A204.1 (cell line): ENCODE data around the gene CDCP1.

Experiments
- FAIRE-seq: peaks from 2 replicates; lab custom pipeline; 2012; peaks lifted over from hg19 to GRCh38; lab: Jason Lieb, UNC

The CDCP1 gene

DNA sequence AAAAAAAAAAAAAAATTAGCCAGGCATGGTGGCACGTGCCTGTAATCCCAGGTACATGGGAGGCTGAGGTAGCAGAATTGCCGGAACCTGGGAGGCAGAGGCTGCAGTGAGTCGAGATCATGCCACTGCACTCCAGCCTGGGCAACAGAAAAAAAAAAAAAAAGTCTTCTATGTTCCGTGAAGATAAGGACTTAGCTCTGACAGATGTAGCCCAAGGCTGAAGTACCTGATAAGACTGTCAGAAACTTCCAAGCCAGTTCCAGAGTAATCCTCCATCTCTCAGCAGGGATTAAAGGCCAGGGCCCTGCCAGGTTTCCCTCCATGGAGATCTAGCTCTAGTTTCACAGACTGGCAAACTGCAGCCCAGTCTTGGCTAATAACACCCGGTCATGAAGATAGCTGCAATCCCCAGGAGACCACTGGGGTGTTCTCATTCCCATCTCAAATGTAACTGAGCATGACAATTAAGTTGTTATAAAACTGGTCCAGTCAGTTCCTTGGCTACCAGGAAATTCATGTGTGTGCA, 8.5 kb downstream of the CDCP1 start:
- FAIRE-seq = no peak

DNA sequence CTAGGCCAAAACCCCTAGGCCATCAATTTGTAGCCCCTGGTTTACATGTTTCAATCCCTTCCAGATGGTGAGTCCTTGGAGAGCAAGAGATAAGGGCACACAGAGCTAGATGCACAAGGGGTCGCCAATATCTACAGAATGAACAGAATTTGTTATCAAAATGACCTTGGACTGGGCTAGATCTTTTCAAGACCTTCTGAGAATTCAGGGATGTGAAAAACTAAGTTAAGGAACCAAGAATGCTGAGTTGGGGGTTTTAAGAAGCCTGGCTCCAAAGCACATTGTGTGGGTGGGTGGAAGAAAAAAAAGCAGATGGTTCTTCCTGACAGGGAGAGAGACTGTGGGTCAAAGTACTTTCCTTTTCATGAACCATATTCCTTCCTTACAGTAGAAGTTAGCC, 10.2 kb downstream of the CDCP1 start:
- no peak for FAIRE-seq

GRCh38 chr3:45134758-45135521, 11.2 kb downstream of the CDCP1 start:
- no peak for FAIRE-seq

DNA sequence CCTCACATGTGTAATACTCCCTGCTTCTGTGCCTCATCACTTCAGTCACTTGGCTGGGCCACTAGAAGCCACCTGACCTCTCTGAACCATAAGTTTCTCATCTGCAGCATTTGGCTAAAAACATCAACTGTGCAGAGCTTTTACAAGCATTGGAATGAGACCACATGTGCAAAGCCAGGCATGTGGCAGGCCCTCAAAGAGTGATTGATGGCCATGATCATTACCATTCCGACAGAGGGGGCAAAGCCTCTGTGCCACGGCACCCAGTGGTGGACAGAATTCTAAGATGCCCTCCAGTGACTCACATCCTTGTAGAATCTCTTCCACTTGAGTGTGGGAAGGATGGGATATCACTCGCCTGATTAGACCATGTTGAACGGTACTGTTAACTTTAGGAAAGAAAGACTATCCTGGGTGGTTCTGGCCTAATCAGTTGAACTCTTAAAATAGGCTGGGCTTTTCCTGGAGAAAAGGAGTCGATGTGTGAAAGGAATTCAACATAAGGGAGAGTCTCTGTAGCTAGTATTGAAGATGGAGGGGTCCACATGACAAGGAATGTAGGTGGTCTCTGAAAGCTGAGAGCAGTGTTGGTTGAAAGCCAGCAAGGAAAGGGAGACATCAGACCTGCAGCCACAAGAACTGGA, 13.5 kb downstream of the CDCP1 start:
- FAIRE-seq = no peak

GRCh38 chr3:45131201-45131600, 15.0 kb downstream of the CDCP1 start:
- no peak for FAIRE-seq

- no peak for FAIRE-seq
Measured at GRCh38 chr3:45130476-45130875, 15.7 kb downstream of the CDCP1 start.

DNA sequence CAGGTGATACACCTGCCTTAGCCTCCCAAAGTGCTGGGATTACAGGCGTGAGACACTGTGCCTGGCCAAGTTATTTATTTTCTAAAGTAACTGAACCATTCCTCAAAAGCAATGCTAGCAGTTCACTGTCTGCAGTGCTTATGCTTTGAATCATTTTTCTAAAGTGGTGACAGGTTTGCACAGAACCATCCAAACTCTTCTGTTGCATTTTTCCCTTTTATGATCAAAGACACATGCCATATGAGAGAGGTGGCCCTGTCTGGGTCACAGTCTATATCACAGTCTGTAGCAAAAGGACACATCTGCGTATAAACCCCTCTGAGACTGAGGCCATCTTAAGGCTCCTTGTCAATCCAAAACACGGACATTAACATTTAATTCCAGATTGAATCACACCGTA, 17.2 kb downstream of the CDCP1 start:
- FAIRE-seq = no peak

GRCh38 chr3:45127130-45127822, 18.9 kb downstream of the CDCP1 start:
- no peak for FAIRE-seq

- FAIRE-seq = no peak
Measured at GRCh38 chr3:45126730-45127129, 19.4 kb downstream of the CDCP1 start.

GRCh38 chr3:45125550-45126026, 20.6 kb downstream of the CDCP1 start:
- FAIRE-seq = no peak

- no peak for FAIRE-seq
Measured at GRCh38 chr3:45124956-45125355, 21.2 kb downstream of the CDCP1 start.

GRCh38 chr3:45124352-45124751, 21.8 kb downstream of the CDCP1 start:
- no peak for FAIRE-seq

DNA sequence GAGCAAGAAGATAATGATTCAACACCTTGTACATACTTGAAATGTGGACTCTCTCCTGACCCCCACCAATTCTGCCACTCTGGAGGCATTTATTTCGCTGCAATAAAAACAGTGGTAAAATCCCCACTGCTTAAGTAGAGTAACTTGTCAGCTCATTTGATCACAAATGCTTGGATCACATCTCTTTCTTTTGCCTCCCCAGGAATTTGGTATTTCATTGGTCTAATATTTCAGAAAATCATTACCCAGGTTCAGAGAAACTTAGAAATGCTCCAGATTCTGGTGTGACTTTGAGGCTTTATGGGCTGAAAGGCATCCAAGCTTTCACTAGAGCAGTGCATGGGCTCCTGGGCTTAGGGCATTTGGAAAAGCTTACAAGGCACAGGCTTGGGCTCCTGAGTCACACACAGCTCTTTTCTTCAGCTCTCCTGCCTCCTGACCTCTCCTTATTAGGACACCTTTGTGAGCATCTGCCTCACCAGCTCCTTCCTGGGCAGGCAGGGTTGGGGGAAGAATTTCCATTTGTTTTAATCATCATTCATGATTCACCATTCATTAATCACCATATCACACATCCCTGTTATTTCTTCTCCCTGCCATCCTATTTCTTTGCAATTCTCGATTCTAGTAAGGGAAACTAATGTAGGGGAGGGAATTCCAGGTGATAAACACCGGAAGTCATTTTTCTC, 22.5 kb downstream of the CDCP1 start:
- no peak for FAIRE-seq

DNA sequence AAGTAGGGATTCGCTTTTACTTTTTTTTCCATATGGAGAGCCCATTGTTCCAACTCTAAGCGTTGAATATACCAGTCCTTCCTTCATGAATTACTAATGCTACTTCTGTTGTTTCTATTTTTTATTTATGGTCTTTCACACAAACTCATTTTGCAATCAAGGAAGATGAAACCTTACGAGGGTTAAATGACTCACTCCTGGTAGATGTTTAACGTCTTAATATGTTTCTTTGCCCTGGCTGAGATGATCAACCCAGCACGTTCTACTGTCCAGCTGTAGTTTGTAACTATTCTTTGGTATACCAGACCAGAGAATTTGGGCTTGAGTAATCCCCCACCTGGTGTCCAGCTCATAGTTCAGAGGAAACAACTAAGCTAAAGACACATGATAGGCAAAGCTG, 23.1 kb downstream of the CDCP1 start:
- FAIRE-seq = no peak

GRCh38 chr3:45120359-45121158, 25.6 kb downstream of the CDCP1 start:
- no peak for FAIRE-seq

- FAIRE-seq = no peak
Measured at GRCh38 chr3:45119824-45120358, 26.3 kb downstream of the CDCP1 start.

GRCh38 chr3:45119376-45119775, 26.8 kb downstream of the CDCP1 start:
- FAIRE-seq = no peak

GRCh38 chr3:45118615-45119071, 27.5 kb downstream of the CDCP1 start:
- FAIRE-seq = no peak

- no peak for FAIRE-seq
Measured at GRCh38 chr3:45116350-45116749, 29.8 kb downstream of the CDCP1 start.

DNA sequence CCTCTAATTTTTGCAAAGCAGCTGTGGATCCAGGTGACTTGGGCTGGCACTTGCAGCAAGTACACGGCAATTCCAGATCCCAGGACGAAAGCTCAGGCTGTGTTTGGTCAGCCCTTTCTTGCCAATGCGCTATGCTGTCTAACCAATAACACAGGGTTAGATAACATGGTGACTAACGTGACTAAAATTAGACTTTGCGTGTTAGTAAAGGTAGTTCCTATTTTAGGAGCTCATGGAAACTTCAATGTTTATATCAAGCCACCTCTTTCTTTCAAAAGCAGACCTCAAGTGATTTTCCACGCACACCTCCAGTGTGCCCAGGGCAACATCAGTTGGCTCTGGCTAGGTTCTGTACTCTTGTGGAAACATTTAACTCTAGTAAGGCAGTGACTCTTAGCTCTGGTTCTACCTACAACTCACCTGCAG, 32.5 kb downstream of the CDCP1 start:
- FAIRE-seq = no peak

GRCh38 chr3:45112939-45113338, 33.2 kb downstream of the CDCP1 start:
- no peak for FAIRE-seq
